HepG2 (cell line): ENCODE results near the gene SULT1C4. TPM values are rescaled to one million over a fixed set of nuclear protein-coding genes. Genes with fewer than 3 reads are reported as not detected.

ENCODE experiments used
- ATAC-seq: fragments of 200-7000 bp; cut with Tn5 transposase; 3 replicates; pipeline ENCODE4 v1.9.1; 2020; ENCODE audit warnings: mild to moderate bottlenecking, moderate library complexity
- BruUV-seq: library from RNA; stranded (reverse); fragments of 400-500 nt; replicated peaks from 2 replicates; lab custom pipeline; 2021; lab: Mats Ljungman, UMichigan
- CTCF ChIA-PET: fragments of 300-600 bp; formaldehyde crosslinking; extraction: SDS; loops from one replicate; lab custom pipeline; 2021; ENCODE audit warnings: low total read pairs, inconsistent platforms, low intra/inter-chr PET ratio; lab: Yijun Ruan, JAX
- POLR2A ChIA-PET: fragments of 350-600 bp; sonication (Branson Sonifier 250); formaldehyde crosslinking; loops from one replicate; lab custom pipeline; 2020; ENCODE audit warnings: antibody characterized with exemption, inconsistent platforms; lab: Yijun Ruan, JAX
- DNase-seq: peaks from one replicate; pipeline ENCODE4 v3.0.0-alpha.2; 2015; ENCODE audit warnings: low spot score
- FAIRE-seq: peaks from 3 replicates; lab custom pipeline; 2011; peaks lifted over from hg19 to GRCh38; lab: Jason Lieb, UNC
- H2AFZ ChIP-seq: one replicate; pipeline ENCODE4 v1.6.1; 2011; ENCODE audit warnings: low read length, inconsistent platforms
- H3K27ac ChIP-seq: fragments of 300-600 bp; 3 replicates; pipeline ENCODE4 v1.8.0; 2011; ENCODE audit warnings: mixed run types, mild to moderate bottlenecking, mixed read lengths, low read length, inconsistent platforms; ENCODE audit not compliant: insufficient read depth; ENCODE audit errors: extremely low read length
- H3K27me3 ChIP-seq, 2 experiments: fragments of 200-600 bp in 1 of 2; 2 replicates in 1 of 2; 3 replicates in 1 of 2; pipeline versions ENCODE4 v1.6.0 to v1.8.0; 2011; ENCODE audit warnings: low read length in 2 of 2, mild to moderate bottlenecking in 2 of 2, moderate library complexity in 2 of 2, inconsistent platforms in 1 of 2; ENCODE audit not compliant: insufficient read depth in 2 of 2, control insufficient read depth in 1 of 2
- H3K36me3 ChIP-seq, 2 experiments: fragments of 200-600 bp in 1 of 2; replicated peaks in 1 of 2; 2 replicates in 1 of 2; 3 replicates in 1 of 2; pipeline versions ENCODE4 v1.5.1 to v1.8.0; 2011; ENCODE audit warnings: low read length in 2 of 2, inconsistent platforms in 1 of 2; ENCODE audit not compliant: insufficient read depth in 2 of 2, control insufficient read depth in 1 of 2
- H3K4me1 ChIP-seq: 2 replicates; pipeline ENCODE4 v1.5.1; 2012; ENCODE audit warnings: low read length, inconsistent platforms; ENCODE audit not compliant: insufficient read depth
- H3K4me2 ChIP-seq: 2 replicates; pipeline ENCODE4 v1.6.0; 2011; ENCODE audit warnings: low read depth, low read length, inconsistent platforms
- H3K4me3 ChIP-seq, 3 experiments: fragments of 200-600 bp in 1 of 3; sonication (generic), shearing (Covaris generic) in 1 of 3; replicated peaks in 1 of 3; 2 replicates each; pipeline ENCODE4 v1.5.1; 2011 to 2016; ENCODE audit warnings: low read length in 3 of 3, inconsistent platforms in 2 of 3, low read depth in 2 of 3, mild to moderate bottlenecking in 2 of 3, control low read depth in 1 of 3, mixed read lengths in 1 of 3; ENCODE audit not compliant: insufficient read depth in 1 of 3
- H3K79me2 ChIP-seq: one replicate; pipeline ENCODE4 v1.6.1; 2011; ENCODE audit warnings: low read length, inconsistent platforms; ENCODE audit not compliant: insufficient read depth
- H3K9ac ChIP-seq: 2 replicates; pipeline ENCODE4 v1.6.0; 2011; ENCODE audit warnings: mild to moderate bottlenecking, low read depth, low read length, inconsistent platforms; ENCODE audit not compliant: insufficient read depth
- H3K9me3 ChIP-seq: 2 replicates; pipeline ENCODE4 v1.5.1; 2012; ENCODE audit warnings: mild to moderate bottlenecking, low read length
- H4K20me1 ChIP-seq: 2 replicates; pipeline ENCODE4 v1.6.0; 2011; ENCODE audit warnings: inconsistent platforms, mild to moderate bottlenecking, low read length, moderate library complexity; ENCODE audit not compliant: insufficient read depth
- AGO2 ChIP-seq: fragments of 200-400 bp; formaldehyde crosslinking; optimal IDR thresholded peaks from 2 replicates; pipeline ENCODE3; 2017; ENCODE audit warnings: mild to moderate bottlenecking, low read depth, low read length, moderate library complexity
- ETV6 ChIP-seq: sonication (generic); formaldehyde crosslinking; conservative IDR thresholded peaks from 2 replicates; pipeline ENCODE4 v1.4.0; 2020; ENCODE audit warnings: missing genetic modification reagents
- FOXP1 ChIP-seq, 2 experiments: fragments of 450-650 bp in 1 of 2; IDR thresholded peaks; 2 replicates each; pipeline ENCODE4 v1.6.1; 2017 to 2018; ENCODE audit warnings: antibody characterized with exemption in 1 of 2
- HINFP ChIP-seq: sonication (generic); formaldehyde crosslinking; IDR thresholded peaks from 2 replicates; pipeline ENCODE4 v1.4.0; 2020; ENCODE audit warnings: low read depth, mild to moderate bottlenecking, missing genetic modification reagents
- NFRKB ChIP-seq: fragments of 450-650 bp; IDR thresholded peaks from 2 replicates; pipeline ENCODE4 v1.6.1; 2017
- TBX2 ChIP-seq: sonication (generic); formaldehyde crosslinking; IDR thresholded peaks from 2 replicates; pipeline ENCODE4 v1.5.0; 2020; ENCODE audit warnings: missing genetic modification reagents, mild to moderate bottlenecking, borderline replicate concordance
- ZBTB37 ChIP-seq: sonication (generic); formaldehyde crosslinking; IDR thresholded peaks from 2 replicates; pipeline ENCODE4 v1.4.0; 2020; ENCODE audit warnings: mild to moderate bottlenecking, missing genetic modification reagents
- ZHX1 ChIP-seq: sonication (generic); formaldehyde crosslinking; IDR thresholded peaks from 2 replicates; pipeline ENCODE4 v1.8.1; 2022; ENCODE audit warnings: low read depth, mild to moderate bottlenecking, missing genetic modification reagents
- ZKSCAN1 ChIP-seq: fragments of 150-350 bp; IDR thresholded peaks from 2 replicates; pipeline ENCODE4 v1.6.1; 2014; ENCODE audit warnings: low read length
- ZNF710 ChIP-seq: sonication (generic); formaldehyde crosslinking; IDR thresholded peaks from 2 replicates; pipeline ENCODE4 v1.5.0; 2020; ENCODE audit warnings: mild to moderate bottlenecking, missing genetic modification reagents, borderline replicate concordance
- WGBS: methylation state at CpG from one replicate; pipeline ENCODE4 v1.1.6; 2017; ENCODE audit warnings: low lambda C conversion rate; 5-methylcytosine and 5-hydroxymethylcytosine counted together
- in situ Hi-C: cut with HindIII; loops from 2 replicates; pipeline ENCODE4 v1.10.0; 2017; ENCODE audit warnings: low pct_unique_long_range_greater_than_20kb; ENCODE audit not compliant: extremely low pct_ligation_motif_present
- intact Hi-C: fragments of 100-400 bp; cut with micrococcal nuclease; formaldehyde crosslinking; loops from one replicate; pipeline ENCODE4 v1.10.0; 2022; ENCODE audit not compliant: unreplicated experiment
- polyA plus RNA-seq, 8 experiments: library from polyadenylated mRNA; depleted of rRNA in 3 of 8; stranded (reverse) in 7 of 8; unstranded in 1 of 8; fragments of >200 nt; fragmentation: Illumina TruSeq in 4 of 8; extraction: Trizol in 4 of 8; gene quantifications; 2 replicates each; pipeline versions ENCODE4 v1.2.1 to v1.2.3, GENCODE V29; 2011 to 2016; ENCODE audit warnings: low read depth in 4 of 8, missing spikeins in 1 of 8, mixed read lengths in 1 of 8; ENCODE audit not compliant: insufficient read depth in 1 of 8
- total RNA-seq, 5 experiments: library from RNA; depleted of rRNA; stranded (reverse); fragments of >200 nt; fragmentation: Illumina TruSeq; extraction: Trizol; gene quantifications; 2 replicates each; pipeline ENCODE4 v1.2.3, GENCODE V29; 2016; ENCODE audit warnings: low read depth in 1 of 5

Gene SULT1C4
- total and polyA plus RNA-seq, 2 of the 13 experiments (the other 11 are each of a cell fraction or from before 2014, with no cell fraction given): 1.3 to 8.6 TPM

- POLR2A ChIA-PET: no interaction called here
- 51% methylated on average over 2 of the region's 2 CpGs for WGBS
- Histone ChIP-seq H3K79me2 (no peaks in the 10 kb centered on the region), H4K20me1 (no peaks in the 10 kb centered on the region), H2AFZ (no peak overlapping the region), H3K9me3 (no peaks in the 10 kb centered on the region), H3K4me1 (no peaks in the 10 kb centered on the region), H3K36me3 (no peaks in the 10 kb centered on the region), H3K4me3 (no peak overlapping the region), H3K27ac (no peak overlapping the region), H3K9ac (no peak overlapping the region), H3K4me2 (no peak overlapping the region), H3K27me3 (no peaks in the 10 kb centered on the region)
- ATAC-seq: no peak
- intact Hi-C loops: no loop called here
- BruUV-seq: no TSS peak
- no peak for DNase-seq
- in situ Hi-C loops: no loop called here
- FAIRE-seq: no peak
- CTCF ChIA-PET: no interaction called here
- TF ChIP-seq TBX2 (CRISPR knock-in tag): no peak
- TF ChIP-seq ZNF710 (CRISPR knock-in tag): no peak
- TF ChIP-seq NFRKB: no peak
- TF ChIP-seq, all 625 proteins: peak for 0
Observed at GRCh38 chr2:108329771-108330170, 48.0 kb upstream of the SULT1C4 start.

GRCh38 chr2:108330979-108331378 is 46.8 kb upstream of the SULT1C4 start:
- H3K4me3 ChIP-seq: no peak overlapping the region
- ChIA-PET POLR2A (no interaction called here), CTCF (no interaction called here)
- H2AFZ ChIP-seq: no peak overlapping the region
- no peaks in the 10 kb centered on the region for H4K20me1 ChIP-seq
- ATAC-seq: no peak
- no peak for FAIRE-seq
- no peaks in the 10 kb centered on the region; a peak in 1 of 5 replicates for H3K27me3 ChIP-seq
- intact Hi-C loops: no loop called here
- H3K27ac ChIP-seq: no peak overlapping the region
- H3K4me2 ChIP-seq: no peak overlapping the region
- H3K9me3 ChIP-seq: no peaks in the 10 kb centered on the region
- no peaks in the 10 kb centered on the region for H3K79me2 ChIP-seq
- no peaks in the 10 kb centered on the region for H3K4me1 ChIP-seq
- no peak overlapping the region for H3K9ac ChIP-seq
- in situ Hi-C loops: no loop called here
- DNase-seq: no peak
- WGBS: 39% methylated on average over 3 of the region's 3 CpGs
- no TSS peak for BruUV-seq
- H3K36me3 ChIP-seq: no peaks in the 10 kb centered on the region
- no peak for TF ChIP-seq ETV6
- no peak for TF ChIP-seq ZBTB37 (CRISPR knock-in tag)
- TF ChIP-seq ZHX1: no peak
- TF ChIP-seq FOXP1 (IDR thresholded peaks at IDR 0.05): no peak
- TF ChIP-seq FOXP1 (CRISPR knock-in tag; IDR thresholded peaks at IDR 0.05): no peak
- TF ChIP-seq ZKSCAN1: no peak
- no peak for TF ChIP-seq HINFP (CRISPR knock-in tag)
- no peak for TF ChIP-seq AGO2
